H9 (cell line): ENCODE results near the gene CCDC60. TPM values are rescaled to one million over a fixed set of nuclear protein-coding genes. Genes with fewer than 3 reads are reported as not detected.

Experiments used
- DNase-seq: peaks from one replicate; pipeline ENCODE4 v3.0.0-alpha.2; 2017
- H2AFZ ChIP-seq: one replicate; pipeline ENCODE4 v1.6.1; 2013; ENCODE audit warnings: mild to moderate bottlenecking, low read length, control low read depth, moderate library complexity
- H2AK5ac ChIP-seq: 2 replicates; pipeline ENCODE4 v1.6.1; 2013; ENCODE audit warnings: low read length, control low read depth, mixed read lengths; ENCODE audit not compliant: insufficient read length
- H2BK120ac ChIP-seq: one replicate; pipeline ENCODE4 v1.6.1; 2013; ENCODE audit warnings: low read depth, mild to moderate bottlenecking, low read length, control low read depth, inconsistent platforms; ENCODE audit not compliant: poor library complexity, severe bottlenecking
- H2BK12ac ChIP-seq: 2 replicates; pipeline ENCODE4 v1.6.1; 2013; ENCODE audit warnings: low read length, control low read depth, mixed read lengths, low read depth; ENCODE audit not compliant: insufficient read length
- H2BK15ac ChIP-seq: 2 replicates; pipeline ENCODE4 v1.6.1; 2013; ENCODE audit warnings: low read depth, low read length, control low read depth
- H2BK20ac ChIP-seq: one replicate; pipeline ENCODE4 v1.6.1; 2013; ENCODE audit warnings: low read depth, mild to moderate bottlenecking, low read length, control low read depth, inconsistent platforms; ENCODE audit not compliant: poor library complexity, severe bottlenecking
- H2BK5ac ChIP-seq: 2 replicates; pipeline ENCODE4 v1.6.1; 2013; ENCODE audit warnings: low read length, control low read depth, mixed read lengths; ENCODE audit not compliant: insufficient read length
- H3K14ac ChIP-seq: 2 replicates; pipeline ENCODE4 v1.6.1; 2013; ENCODE audit warnings: low read length, control low read depth; ENCODE audit not compliant: insufficient read depth
- H3K18ac ChIP-seq: 2 replicates; pipeline ENCODE4 v1.6.1; 2013; ENCODE audit warnings: low read depth, mild to moderate bottlenecking, mixed read lengths, low read length, control low read depth; ENCODE audit not compliant: insufficient read length
- H3K23ac ChIP-seq: 2 replicates; pipeline ENCODE4 v1.6.1; 2013; ENCODE audit warnings: low read length, control low read depth, mixed read lengths, low read depth; ENCODE audit not compliant: insufficient read length
- H3K23me2 ChIP-seq: 2 replicates; pipeline ENCODE4 v1.6.1; 2013; ENCODE audit warnings: low read depth, mild to moderate bottlenecking, mixed read lengths, low read length, control low read depth; ENCODE audit not compliant: insufficient read length, poor library complexity, severe bottlenecking
- H3K27ac ChIP-seq: 2 replicates; pipeline ENCODE4 v1.5.1; 2013; ENCODE audit warnings: low read length, control low read depth, mixed read lengths, low read depth; ENCODE audit not compliant: insufficient read length
- H3K27me3 ChIP-seq: 2 replicates; pipeline ENCODE4 v1.6.1; 2013; ENCODE audit warnings: low read length, control low read depth, inconsistent platforms; ENCODE audit not compliant: insufficient read depth
- H3K4ac ChIP-seq: 2 replicates; pipeline ENCODE4 v1.6.1; 2013; ENCODE audit warnings: low read depth, mild to moderate bottlenecking, control low read depth, inconsistent platforms, low read length, moderate library complexity
- H3K4me1 ChIP-seq: 2 replicates; pipeline ENCODE4 v1.6.1; 2013; ENCODE audit warnings: low read length, control low read depth, inconsistent platforms; ENCODE audit not compliant: insufficient read depth
- H3K4me2 ChIP-seq: 2 replicates; pipeline ENCODE4 v1.6.1; 2013; ENCODE audit warnings: low read length, control low read depth, mixed read lengths; ENCODE audit not compliant: insufficient read length, insufficient read depth
- H3K56ac ChIP-seq: 2 replicates; pipeline ENCODE4 v1.6.1; 2013; ENCODE audit warnings: low read depth, mild to moderate bottlenecking, mixed read lengths, low read length, control low read depth; ENCODE audit not compliant: insufficient read length
- H3K79me1 ChIP-seq: 2 replicates; pipeline ENCODE4 v1.6.1; 2013; ENCODE audit warnings: low read depth, mild to moderate bottlenecking, moderate library complexity, low read length, control low read depth, inconsistent platforms; ENCODE audit not compliant: insufficient read depth, poor library complexity, severe bottlenecking
- H3K79me2 ChIP-seq: 2 replicates; pipeline ENCODE4 v1.6.1; 2013; ENCODE audit warnings: low read length, control low read depth, inconsistent platforms; ENCODE audit not compliant: insufficient read depth
- H3K9ac ChIP-seq: 2 replicates; pipeline ENCODE4 v1.6.1; 2013; ENCODE audit warnings: low read length, control low read depth, mixed read lengths; ENCODE audit not compliant: insufficient read length; ENCODE audit errors: extremely low read depth
- H3K9me3 ChIP-seq: one replicate; pipeline ENCODE4 v1.6.1; 2013; ENCODE audit warnings: low read depth, low read length, inconsistent platforms; ENCODE audit not compliant: control insufficient read depth
- H3T11ph ChIP-seq: one replicate; pipeline ENCODE4 v1.6.1; 2013; ENCODE audit warnings: mild to moderate bottlenecking, low read length, control low read depth, inconsistent platforms
- H4K20me1 ChIP-seq: one replicate; pipeline ENCODE4 v1.6.1; 2013; ENCODE audit not compliant: control insufficient read depth, insufficient read length, insufficient read depth
- H4K5ac ChIP-seq: 2 replicates; pipeline ENCODE4 v1.6.1; 2013; ENCODE audit warnings: low read depth, mild to moderate bottlenecking, mixed read lengths, low read length, control low read depth; ENCODE audit not compliant: insufficient read length
- H4K8ac ChIP-seq: replicated peaks from 2 replicates; pipeline ENCODE4 v1.6.1; 2013; ENCODE audit warnings: low read length, control low read depth, mixed read lengths, low read depth; ENCODE audit not compliant: insufficient read length
- H4K91ac ChIP-seq: 2 replicates; pipeline ENCODE4 v1.6.1; 2013; ENCODE audit warnings: low read depth, mild to moderate bottlenecking, moderate library complexity, mixed read lengths, low read length, control low read depth; ENCODE audit not compliant: insufficient read length
- H3K27ac Mint-ChIP-seq, 3 experiments: 2 replicates in 2 of 3; 3 replicates in 1 of 3; pipeline ENCODE4 v1.8.0; 2020 to 2021; ENCODE audit warnings: mixed read lengths in 3 of 3, mild to moderate bottlenecking in 1 of 3, moderate library complexity in 1 of 3
- H3K27me3 Mint-ChIP-seq: 2 replicates; pipeline ENCODE4 v1.8.0; 2021; ENCODE audit warnings: low read depth, mild to moderate bottlenecking, moderate library complexity, mixed read lengths
- H3K36me3 Mint-ChIP-seq, 3 experiments: 2 replicates in 2 of 3; 3 replicates in 1 of 3; pipeline ENCODE4 v1.8.0; 2020 to 2021; ENCODE audit warnings: low read depth in 3 of 3, mixed read lengths in 3 of 3; ENCODE audit not compliant: insufficient read depth in 1 of 3
- H3K4me1 Mint-ChIP-seq, 2 experiments: 2 replicates each; pipeline ENCODE4 v1.8.0; 2020; ENCODE audit warnings: mixed read lengths in 2 of 2
- H3K4me3 Mint-ChIP-seq, 2 experiments: 2 replicates in 1 of 2; 3 replicates in 1 of 2; pipeline ENCODE4 v1.8.0; 2020 to 2021; ENCODE audit warnings: mild to moderate bottlenecking in 2 of 2, mixed read lengths in 2 of 2, moderate library complexity in 1 of 2
- H3K9me3 Mint-ChIP-seq, 2 experiments: 2 replicates in 1 of 2; 3 replicates in 1 of 2; pipeline ENCODE4 v1.8.0; 2020; ENCODE audit warnings: mild to moderate bottlenecking in 2 of 2, mixed read lengths in 2 of 2, moderate library complexity in 1 of 2
- WGBS: extraction: QIAGEN DNeasy Blood & Tissue Kit; methylation state at CpG from one replicate; pipeline ENCODE4 v1.1.7; 2013; ENCODE audit warnings: missing lambda C conversion rate, low lambda C conversion rate, mixed read lengths; ENCODE audit not compliant: insufficient read length; ENCODE audit errors: extremely low coverage; 5-methylcytosine and 5-hydroxymethylcytosine counted together
- total RNA-seq: library from RNA; stranded (reverse); gene quantifications from 2 replicates; pipeline ENCODE4 v1.2.1, GENCODE V29; 2021
- TF ChIP-seq, protein P1 (sequence below): fragments of 200-600 bp; sonication (generic); conservative IDR thresholded peaks from 3 replicates; pipeline ENCODE4 v1.8.0; 2021; ENCODE audit warnings: antibody characterized with exemption, mild to moderate bottlenecking

The CCDC60 gene
- total RNA-seq, 1 experiment from 2014 or later: 0.44 TPM

DNA sequence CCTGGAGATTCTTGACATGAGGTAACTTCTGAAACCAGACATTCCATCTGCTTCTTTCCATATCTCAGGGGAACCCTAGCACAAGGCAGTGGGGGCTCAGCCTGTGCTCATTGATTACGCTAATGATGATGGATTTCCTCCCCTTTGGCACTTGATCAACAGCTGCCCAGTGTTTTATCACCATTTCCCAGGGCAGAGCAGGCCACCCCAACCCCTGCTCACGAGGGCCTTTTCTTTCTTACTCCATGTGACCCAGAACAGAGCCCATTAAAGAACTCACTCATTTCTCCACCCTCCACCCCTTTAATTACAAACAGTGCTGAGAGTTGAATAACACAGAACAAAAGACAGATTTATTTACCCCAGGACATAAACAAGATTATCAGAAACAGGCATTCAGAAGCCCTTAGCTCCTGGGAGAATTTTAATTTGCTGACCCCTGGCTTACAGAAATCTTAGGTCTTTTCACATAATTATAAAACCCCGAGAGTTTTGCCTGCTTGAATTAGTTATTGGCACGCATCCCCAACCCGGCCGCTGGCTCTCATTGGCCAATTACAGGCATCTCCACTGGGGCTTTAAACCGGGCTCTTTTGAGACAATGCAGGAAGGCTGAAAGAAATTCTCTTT, 32.0 kb upstream of the CCDC60 start:
- Histone ChIP-seq H2BK120ac (no peak overlapping the region), H4K91ac (no peak overlapping the region), H2AK5ac (no peak overlapping the region), H2BK15ac (no peak overlapping the region), H3K27me3 (no peaks in the 10 kb centered on the region), H3K4me2 (no peak overlapping the region), H3K27ac (no peak overlapping the region), H3K9ac (no peak overlapping the region), H4K5ac (no peak overlapping the region), H3T11ph (no peak overlapping the region), H2BK12ac (no peak overlapping the region), H4K20me1 (no peaks in the 10 kb centered on the region), H2AFZ (no peak overlapping the region), H3K18ac (no peak overlapping the region), H3K9me3 (no peaks in the 10 kb centered on the region), H3K79me2 (no peaks in the 10 kb centered on the region), H4K8ac (no peak overlapping the region), H3K4ac (no peak overlapping the region), H3K14ac (no peak overlapping the region), H3K23ac (no peak overlapping the region), H2BK5ac (no peak overlapping the region), H3K79me1 (no peaks in the 10 kb centered on the region), H2BK20ac (no peak overlapping the region), H3K56ac (no peak overlapping the region), H3K4me1 (no peaks in the 10 kb centered on the region), H3K23me2 (no peaks in the 10 kb centered on the region)
- Mint-ChIP-seq H3K27me3 (no peaks in the 10 kb centered on the region; the same call in none of the 2 replicates), H3K36me3 (peaks cover 1 to 11% (median 2%) of the 10 kb centered on the region in 3 experiments; a peak in 5 of 7 replicates), H3K4me3 (no peak overlapping the region), H3K27ac (peak overlapping the region in 1 of 3 experiments; percentile 82; a peak in 3 of 7 replicates), H3K9me3 (peaks cover 4 to 6% of the 10 kb centered on the region in 2 experiments), H3K4me1 (peaks cover 16 to 25% of the 10 kb centered on the region in 2 experiments)
- no CpG with 5 or more reads among the region's 7 CpGs for WGBS
- TF ChIP-seq, protein P1, sequence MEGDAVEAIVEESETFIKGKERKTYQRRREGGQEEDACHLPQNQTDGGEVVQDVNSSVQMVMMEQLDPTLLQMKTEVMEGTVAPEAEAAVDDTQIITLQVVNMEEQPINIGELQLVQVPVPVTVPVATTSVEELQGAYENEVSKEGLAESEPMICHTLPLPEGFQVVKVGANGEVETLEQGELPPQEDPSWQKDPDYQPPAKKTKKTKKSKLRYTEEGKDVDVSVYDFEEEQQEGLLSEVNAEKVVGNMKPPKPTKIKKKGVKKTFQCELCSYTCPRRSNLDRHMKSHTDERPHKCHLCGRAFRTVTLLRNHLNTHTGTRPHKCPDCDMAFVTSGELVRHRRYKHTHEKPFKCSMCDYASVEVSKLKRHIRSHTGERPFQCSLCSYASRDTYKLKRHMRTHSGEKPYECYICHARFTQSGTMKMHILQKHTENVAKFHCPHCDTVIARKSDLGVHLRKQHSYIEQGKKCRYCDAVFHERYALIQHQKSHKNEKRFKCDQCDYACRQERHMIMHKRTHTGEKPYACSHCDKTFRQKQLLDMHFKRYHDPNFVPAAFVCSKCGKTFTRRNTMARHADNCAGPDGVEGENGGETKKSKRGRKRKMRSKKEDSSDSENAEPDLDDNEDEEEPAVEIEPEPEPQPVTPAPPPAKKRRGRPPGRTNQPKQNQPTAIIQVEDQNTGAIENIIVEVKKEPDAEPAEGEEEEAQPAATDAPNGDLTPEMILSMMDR: no peak
- no peak for DNase-seq
